Prostate gland (tissue), 2 donors: ENCODE measurements around the gene TCL1A. TPM values are rescaled to one million over a fixed set of nuclear protein-coding genes. Genes with fewer than 3 reads are reported as not detected.

Experiments
- DNase-seq: peaks from one replicate; pipeline ENCODE4 v3.0.0-alpha.2; 2019; ENCODE audit warnings: low spot score
- H3K27ac ChIP-seq, 2 donors: fragments of 200-600 bp; sonication (generic); 2 replicates each; pipeline ENCODE4 v1.5.1; 2017 to 2019
- H3K27me3 ChIP-seq: fragments of 200-600 bp; sonication (generic); replicated peaks from 2 replicates; pipeline ENCODE4 v1.5.1; 2019; ENCODE audit not compliant: insufficient read depth
- H3K36me3 ChIP-seq, 2 donors: fragments of 200-600 bp; sonication (generic); 1 replicate in 1 of 2; 2 replicates in 1 of 2; pipeline versions ENCODE4 v1.5.1 to v1.8.1; 2017 to 2019
- H3K4me1 ChIP-seq: fragments of 200-600 bp; sonication (generic); replicated peaks from 2 replicates; pipeline ENCODE4 v1.5.1; 2019
- H3K4me3 ChIP-seq, 2 donors: fragments of 200-600 bp; sonication (generic); 2 replicates each; pipeline ENCODE4 v1.5.1; 2017 to 2019
- H3K9me3 ChIP-seq: fragments of 200-600 bp; sonication (generic); 2 replicates; pipeline ENCODE4 v1.5.1; 2017
- CTCF ChIP-seq, 4 experiments: fragments of 200-600 bp in 2 of 4; fragments of 450-650 bp in 2 of 4; sonication (generic) in 2 of 4; IDR thresholded peaks; 1 replicate in 3 of 4; 2 replicates in 1 of 4; pipeline ENCODE4 v1.5.1; 2016 to 2019; ENCODE audit warnings: antibody characterized with exemption in 4 of 4, mild to moderate bottlenecking in 2 of 4, moderate library complexity in 2 of 4
- POLR2A ChIP-seq: fragments of 450-650 bp; IDR thresholded peaks from one replicate; pipeline ENCODE4 v1.6.1; 2016; ENCODE audit warnings: antibody characterized with exemption, mild to moderate bottlenecking
- POLR2AphosphoS5 ChIP-seq: sonication (generic); formaldehyde crosslinking; IDR thresholded peaks from one replicate; pipeline ENCODE4 v1.6.1; 2017; ENCODE audit warnings: antibody characterized with exemption
- WGBS: methylation state at CpG from one replicate; pipeline ENCODE4 v1.1.5; 2018; 5-methylcytosine and 5-hydroxymethylcytosine counted together
- intact Hi-C: fragments of 100-400 bp; cut with DNase I; formaldehyde crosslinking; loops from one replicate; pipeline ENCODE4 v1.14.2; 2022
- total RNA-seq, 2 donors: library from RNA; depleted of rRNA; stranded (reverse); fragments of >200 nt; gene quantifications; one replicate each; pipeline ENCODE4 v1.1.0, GENCODE V29; 2016

Gene TCL1A
- total RNA-seq, 2 donors from 2014 or later: 9.7 TPM; not detected in 1

DNA sequence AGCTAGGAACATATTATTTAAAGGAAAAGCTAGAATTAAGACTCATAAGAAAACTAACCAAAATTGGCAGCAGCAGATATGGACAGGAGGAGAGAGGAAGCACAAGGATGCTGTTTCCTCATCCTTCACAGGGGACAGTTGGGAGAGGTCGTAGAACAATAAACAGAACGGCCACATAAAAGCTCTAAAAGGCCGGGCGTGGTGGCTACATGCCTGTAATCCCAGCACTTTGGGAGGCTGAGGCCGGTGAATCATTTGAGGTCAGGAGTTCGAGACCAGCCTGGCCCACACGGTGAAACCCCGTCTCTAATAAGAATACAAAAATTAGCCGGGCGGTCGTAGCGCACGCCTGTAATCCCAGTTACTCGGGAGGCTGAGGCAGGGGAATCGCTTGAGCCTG, 17.2 kb downstream of the TCL1A start:
- TF ChIP-seq CTCF (IDR thresholded peaks at IDR 0.05) (no peak), POLR2A (no peak), POLR2AphosphoS5 (no peak)
- DNase-seq: no peak
- H3K27me3 ChIP-seq: peaks cover 3% of the 10 kb centered on the region
- no peaks in the 10 kb centered on the region for H3K4me1 ChIP-seq
- 58% methylated on average over 15 of the region's 15 CpGs for WGBS
- H3K9me3 ChIP-seq: no peaks in the 10 kb centered on the region
- H3K4me3 ChIP-seq: no peak overlapping the region
- no peak overlapping the region for H3K27ac ChIP-seq
- intact Hi-C loops: no loop called here
- H3K36me3 ChIP-seq: no peaks in the 10 kb centered on the region

DNA sequence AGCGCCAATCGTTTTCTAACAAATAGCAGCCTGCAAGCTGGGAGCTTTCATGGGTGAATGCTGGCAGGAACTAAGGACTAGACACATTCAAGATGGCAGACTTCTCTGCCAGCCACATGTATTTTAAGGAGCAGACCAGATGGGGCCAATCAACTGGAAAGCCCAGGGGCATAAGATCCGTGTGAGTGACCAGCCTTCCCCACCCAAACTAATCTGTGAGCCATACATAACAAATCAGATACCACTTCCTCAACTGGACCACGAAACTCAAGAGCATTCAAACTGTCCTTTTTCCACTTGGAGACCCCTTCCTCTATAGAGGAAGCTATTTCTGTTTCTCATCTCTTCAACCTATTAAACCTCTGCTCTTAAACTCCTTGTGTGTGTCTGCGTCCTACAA, 18.0 kb downstream of the TCL1A start:
- Histone ChIP-seq H3K4me3 (no peak overlapping the region), H3K9me3 (no peaks in the 10 kb centered on the region), H3K27me3 (peaks cover 3% of the 10 kb centered on the region), H3K36me3 (no peaks in the 10 kb centered on the region), H3K27ac (no peak overlapping the region), H3K4me1 (no peaks in the 10 kb centered on the region)
- no peak for DNase-seq
- no peak for TF ChIP-seq POLR2AphosphoS5
- TF ChIP-seq POLR2A: no peak
- TF ChIP-seq CTCF (IDR thresholded peaks at IDR 0.05): no peak
- WGBS: 84% methylated on average over 5 of the region's 5 CpGs
- intact Hi-C loops: no loop called here

GRCh38 chr14:95695051-95695450, 18.9 kb downstream of the TCL1A start:
- intact Hi-C loops: no loop called here
- H3K36me3 ChIP-seq: no peaks in the 10 kb centered on the region
- H3K4me3 ChIP-seq: no peak overlapping the region
- TF ChIP-seq CTCF (IDR thresholded peaks at IDR 0.05) (no peak), POLR2A (no peak)
- WGBS: 85% methylated on average over 4 of the region's 5 CpGs
- H3K9me3 ChIP-seq: no peaks in the 10 kb centered on the region
- H3K27me3 ChIP-seq: peaks cover 3% of the 10 kb centered on the region
- H3K27ac ChIP-seq: no peak overlapping the region
- no peak for DNase-seq
- no peaks in the 10 kb centered on the region for H3K4me1 ChIP-seq

DNA sequence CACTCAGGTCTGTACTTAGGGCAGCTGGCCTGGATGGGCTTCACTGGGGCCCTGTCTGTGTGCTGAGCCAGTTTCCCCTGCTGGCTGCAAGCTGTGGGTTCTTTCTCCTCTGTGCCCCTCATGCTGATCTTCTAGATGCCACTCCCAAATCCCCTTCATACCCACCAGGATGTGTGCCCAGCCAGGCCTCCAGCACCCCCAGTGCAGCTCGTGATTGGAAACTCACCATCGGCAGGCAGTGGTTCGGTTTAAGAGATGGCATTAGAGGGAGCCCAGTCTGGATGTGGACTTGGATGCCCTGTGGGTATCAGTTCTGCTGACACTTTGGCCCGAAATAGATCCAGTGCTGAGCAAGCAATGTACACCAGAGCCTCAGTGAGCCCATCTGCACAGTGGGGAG, 21.8 kb downstream of the TCL1A start:
- Histone ChIP-seq H3K4me3 (no peak overlapping the region), H3K9me3 (no peaks in the 10 kb centered on the region), H3K36me3 (no peaks in the 10 kb centered on the region), H3K27ac (no peak overlapping the region), H3K27me3 (peaks cover 3% of the 10 kb centered on the region), H3K4me1 (no peaks in the 10 kb centered on the region)
- WGBS: 89% methylated on average over 4 of the region's 4 CpGs
- TF ChIP-seq CTCF (IDR thresholded peaks at IDR 0.05) (no peak), POLR2AphosphoS5 (no peak), POLR2A (no peak)
- intact Hi-C loops: no loop called here
- DNase-seq: no peak

- no peak for TF ChIP-seq POLR2A
- no peak for TF ChIP-seq CTCF (IDR thresholded peaks at IDR 0.05)
- TF ChIP-seq POLR2AphosphoS5: no peak
- Histone ChIP-seq H3K4me3 (no peak overlapping the region), H3K27me3 (peaks cover 3% of the 10 kb centered on the region), H3K4me1 (no peaks in the 10 kb centered on the region), H3K27ac (no peak overlapping the region), H3K9me3 (no peaks in the 10 kb centered on the region), H3K36me3 (no peaks in the 10 kb centered on the region)
- 92% methylated on average over 10 of the region's 10 CpGs for WGBS
- intact Hi-C loops: no loop called here
- DNase-seq: no peak
Observed at GRCh38 chr14:95691591-95691990, 22.3 kb downstream of the TCL1A start.
